AG10803 (cell line): ENCODE data around the gene ZFYVE26.

Experiments
- DNase-seq: peaks from one replicate; pipeline ENCODE4 v3.0.0; 2010; ENCODE audit warnings: low read depth
- H3K4me3 ChIP-seq: 2 replicates; pipeline ENCODE4 v1.5.1; 2011; ENCODE audit warnings: mild to moderate bottlenecking, low read length, control low read depth
- TF ChIP-seq, protein P1 (sequence below): conservative IDR thresholded peaks from 2 replicates; pipeline ENCODE4 v1.5.1; 2011; ENCODE audit warnings: mild to moderate bottlenecking, low read length, control low read depth, inconsistent platforms

ZFYVE26 gene

DNA sequence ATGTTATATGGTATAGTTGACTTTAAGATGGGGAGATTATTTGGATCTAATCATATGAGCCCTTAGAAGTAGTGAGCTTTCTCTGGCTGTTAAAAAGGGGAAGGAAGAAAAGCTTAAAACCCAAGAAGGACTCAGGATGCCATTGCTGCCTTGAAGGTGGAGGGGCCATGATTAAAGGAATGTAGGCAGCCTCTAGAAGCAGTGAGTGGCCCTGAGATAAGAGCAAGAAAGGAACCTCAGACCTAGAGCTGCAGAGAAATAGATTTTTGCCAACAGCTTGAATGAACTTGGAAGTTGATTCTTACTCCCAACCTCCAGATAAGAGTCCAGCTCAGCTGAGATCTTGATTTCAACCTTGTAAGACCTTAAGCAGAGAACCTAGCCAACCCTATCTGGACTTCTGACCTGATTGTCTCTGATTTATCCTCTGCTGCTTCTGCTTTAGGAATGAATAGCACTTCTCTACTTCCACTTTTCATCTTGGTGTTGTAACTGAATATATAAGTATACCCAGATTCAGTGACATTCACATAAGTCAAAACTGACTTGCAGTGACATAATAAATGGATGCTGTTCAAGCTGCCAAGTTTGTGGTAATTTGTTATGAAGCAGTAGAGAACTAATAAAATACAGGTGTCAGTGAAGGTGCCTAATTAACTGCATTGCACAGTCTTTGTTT is 36.7 kb upstream of the ZFYVE26 start:
- no peak overlapping the region for H3K4me3 ChIP-seq
- peak; percentile 11 for DNase-seq
- TF ChIP-seq, protein P1, sequence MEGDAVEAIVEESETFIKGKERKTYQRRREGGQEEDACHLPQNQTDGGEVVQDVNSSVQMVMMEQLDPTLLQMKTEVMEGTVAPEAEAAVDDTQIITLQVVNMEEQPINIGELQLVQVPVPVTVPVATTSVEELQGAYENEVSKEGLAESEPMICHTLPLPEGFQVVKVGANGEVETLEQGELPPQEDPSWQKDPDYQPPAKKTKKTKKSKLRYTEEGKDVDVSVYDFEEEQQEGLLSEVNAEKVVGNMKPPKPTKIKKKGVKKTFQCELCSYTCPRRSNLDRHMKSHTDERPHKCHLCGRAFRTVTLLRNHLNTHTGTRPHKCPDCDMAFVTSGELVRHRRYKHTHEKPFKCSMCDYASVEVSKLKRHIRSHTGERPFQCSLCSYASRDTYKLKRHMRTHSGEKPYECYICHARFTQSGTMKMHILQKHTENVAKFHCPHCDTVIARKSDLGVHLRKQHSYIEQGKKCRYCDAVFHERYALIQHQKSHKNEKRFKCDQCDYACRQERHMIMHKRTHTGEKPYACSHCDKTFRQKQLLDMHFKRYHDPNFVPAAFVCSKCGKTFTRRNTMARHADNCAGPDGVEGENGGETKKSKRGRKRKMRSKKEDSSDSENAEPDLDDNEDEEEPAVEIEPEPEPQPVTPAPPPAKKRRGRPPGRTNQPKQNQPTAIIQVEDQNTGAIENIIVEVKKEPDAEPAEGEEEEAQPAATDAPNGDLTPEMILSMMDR, result no peak

DNA sequence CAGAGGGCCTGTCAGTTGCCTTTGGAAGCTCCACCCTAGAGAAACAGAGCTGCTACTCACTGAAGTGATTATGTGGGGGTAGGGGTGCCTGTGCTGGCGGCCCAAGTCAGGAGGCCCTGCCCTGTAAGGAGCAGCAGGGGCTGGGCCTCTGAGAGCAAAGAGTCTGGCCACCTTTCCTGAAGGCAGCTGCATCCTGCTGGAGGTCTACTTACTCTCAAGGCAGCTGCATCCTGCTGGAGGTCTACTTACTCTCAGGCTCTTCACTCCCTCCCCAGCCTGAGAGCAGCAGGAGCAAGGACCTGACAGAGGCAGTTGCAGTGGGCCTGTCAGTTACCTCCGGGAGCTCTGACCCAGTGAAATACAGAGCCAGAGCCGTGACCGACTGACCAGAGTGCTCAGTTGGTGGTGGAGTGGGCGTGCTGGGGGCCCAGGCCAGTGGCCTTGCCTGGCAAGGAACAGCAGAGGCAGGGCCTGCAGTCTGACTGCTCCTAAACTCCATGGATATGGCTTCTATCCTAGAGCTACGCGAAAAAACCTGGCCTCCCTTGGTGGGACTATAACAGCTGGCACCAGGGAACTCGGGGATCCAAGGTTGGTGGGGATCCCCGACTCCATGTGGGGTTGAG is 35.5 kb upstream of the ZFYVE26 start:
- no peak for DNase-seq
- TF ChIP-seq, protein P1, result no peak
- no peak overlapping the region for H3K4me3 ChIP-seq

DNA sequence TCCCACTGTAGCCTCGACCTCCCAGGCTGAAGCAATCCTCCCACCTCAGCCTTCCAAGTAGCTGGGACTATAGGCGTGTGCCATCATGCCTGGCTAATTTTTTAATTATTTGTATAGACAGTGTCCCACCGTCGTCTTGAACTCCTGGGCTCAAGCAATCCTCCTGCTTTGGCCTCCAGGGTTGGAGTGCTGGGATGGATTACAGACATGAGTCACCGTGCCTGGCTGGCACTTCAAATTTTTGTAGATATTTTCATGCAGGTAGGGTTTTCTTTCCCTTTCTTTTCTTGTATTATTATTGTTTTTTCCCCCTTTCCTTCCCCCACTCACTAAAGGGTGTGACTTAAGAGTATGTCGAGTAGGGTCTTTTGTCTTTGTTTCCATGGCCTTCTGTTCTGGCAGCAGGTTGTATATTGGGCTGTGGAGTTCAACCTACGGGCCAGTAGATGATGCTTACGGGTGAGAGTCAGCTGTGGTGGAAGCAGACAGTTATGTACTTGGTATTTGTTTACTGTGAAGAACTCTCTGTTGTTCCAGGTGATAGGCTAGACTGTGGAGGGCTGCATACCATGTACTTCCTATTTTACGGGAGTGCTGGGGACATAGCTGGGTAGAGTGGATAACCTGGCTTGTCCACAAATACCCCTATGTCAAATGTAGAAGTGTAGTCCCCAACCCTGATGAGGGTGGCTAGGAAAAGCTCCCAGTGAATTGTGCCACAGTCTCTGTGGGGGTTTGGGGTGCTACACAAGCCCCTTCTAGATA is 33.9 kb upstream of the ZFYVE26 start:
- DNase-seq, result no peak
- TF ChIP-seq, protein P1, result no peak
- H3K4me3 ChIP-seq, result no peak overlapping the region

DNA sequence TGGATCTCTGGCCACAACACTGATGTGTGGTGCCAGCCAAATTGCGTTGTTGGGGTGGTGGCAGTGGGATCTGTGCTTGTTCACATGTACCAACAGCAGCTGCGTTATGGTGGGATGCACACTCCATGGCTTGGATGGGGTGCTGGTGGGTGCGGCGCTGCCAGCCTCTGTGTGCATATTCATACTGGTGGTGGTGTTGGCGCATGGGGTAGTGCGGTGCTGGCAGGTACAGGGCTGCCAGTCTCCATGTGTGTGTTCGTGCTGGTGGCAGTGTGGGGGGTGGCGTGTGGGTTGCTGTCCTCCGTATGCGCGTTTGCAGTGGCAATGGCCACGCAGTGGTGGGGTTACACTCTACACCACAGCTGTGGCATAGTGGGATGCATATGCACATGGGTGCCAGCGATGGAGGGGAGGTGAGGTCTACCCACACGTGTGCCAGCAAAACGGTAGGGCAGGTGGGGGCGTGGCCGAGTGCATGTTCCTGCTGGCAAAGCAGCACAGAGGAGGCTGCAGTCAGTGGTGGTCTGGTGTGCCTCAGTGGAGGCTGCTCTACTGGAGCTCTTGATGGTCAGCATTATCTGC is 29.7 kb upstream of the ZFYVE26 start:
- no peak overlapping the region for H3K4me3 ChIP-seq
- no peak for DNase-seq

DNA sequence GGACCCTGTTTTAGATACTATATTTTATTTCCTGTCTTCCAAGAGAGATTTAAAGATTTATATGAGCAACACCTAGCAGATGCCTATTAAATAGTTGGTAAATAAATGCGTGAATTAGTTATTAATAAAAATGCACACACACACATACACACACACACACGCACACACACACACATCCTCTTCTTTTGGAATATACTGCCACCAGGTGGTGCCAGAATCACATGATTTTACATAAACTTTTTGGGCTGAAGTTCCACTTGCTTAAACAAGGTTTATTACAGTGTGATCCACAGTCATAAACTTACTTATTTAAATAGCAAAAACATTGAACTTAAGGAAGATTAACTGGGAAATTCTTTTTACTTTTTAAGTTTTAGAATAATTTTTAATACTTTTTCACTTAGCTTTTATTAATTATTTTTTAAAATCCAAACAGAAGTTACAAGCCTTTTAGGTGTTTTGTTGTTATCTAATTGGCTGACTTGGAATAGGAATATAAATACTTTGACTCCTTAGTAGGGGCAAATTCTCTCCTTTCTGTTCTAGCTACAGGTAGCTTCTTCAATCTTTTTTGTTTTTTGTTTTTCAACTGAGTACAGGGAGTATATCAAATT is 20.7 kb upstream of the ZFYVE26 start:
- H3K4me3 ChIP-seq, result no peak overlapping the region
- DNase-seq, result peak; percentile 87
- TF ChIP-seq, protein P1, result peak; percentile 75

More for the DNA sequence above, 29.7 kb upstream of the ZFYVE26 start:
- TF ChIP-seq, protein P1, result no peak

DNA sequence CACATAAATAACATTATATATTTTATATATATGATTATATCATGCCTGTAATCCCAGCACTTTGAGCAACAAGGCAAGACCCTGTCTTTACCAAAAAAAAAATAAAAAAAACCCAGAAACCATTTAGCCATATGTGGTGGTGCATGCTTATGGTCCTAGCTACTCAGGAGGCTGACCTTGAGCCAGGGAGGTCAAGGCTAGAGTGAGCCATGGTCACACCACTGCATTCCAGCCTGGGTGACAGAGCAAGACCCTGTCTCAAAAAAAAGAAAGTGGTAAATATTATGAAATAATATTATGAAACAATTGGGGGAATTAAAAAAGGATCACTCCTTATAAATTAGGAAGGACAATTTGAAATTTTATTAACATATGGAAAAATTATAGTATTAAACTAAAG is 19.2 kb upstream of the ZFYVE26 start:
- TF ChIP-seq, protein P1, result no peak
- H3K4me3 ChIP-seq, result no peak overlapping the region
- DNase-seq, result no peak
